Body of pancreas (tissue), 4 donors: ENCODE measurements around the gene PKP4.

Source experiments
- POLR2A ChIP-seq, 3 donors: fragments of 450-650 bp; IDR thresholded peaks; one replicate each; pipeline ENCODE4 v1.6.1; 2016; ENCODE audit warnings: antibody characterized with exemption in 3 of 3, mild to moderate bottlenecking in 2 of 3
- TF ChIP-seq, protein P1 (sequence below), 7 experiments: fragments of 450-650 bp in 4 of 7; fragments of 200-600 bp in 3 of 7; sonication (generic) in 3 of 7; IDR thresholded peaks; one replicate each; pipeline ENCODE4 v1.5.1; 2016 to 2019; ENCODE audit warnings: antibody characterized with exemption in 7 of 7

DNA sequence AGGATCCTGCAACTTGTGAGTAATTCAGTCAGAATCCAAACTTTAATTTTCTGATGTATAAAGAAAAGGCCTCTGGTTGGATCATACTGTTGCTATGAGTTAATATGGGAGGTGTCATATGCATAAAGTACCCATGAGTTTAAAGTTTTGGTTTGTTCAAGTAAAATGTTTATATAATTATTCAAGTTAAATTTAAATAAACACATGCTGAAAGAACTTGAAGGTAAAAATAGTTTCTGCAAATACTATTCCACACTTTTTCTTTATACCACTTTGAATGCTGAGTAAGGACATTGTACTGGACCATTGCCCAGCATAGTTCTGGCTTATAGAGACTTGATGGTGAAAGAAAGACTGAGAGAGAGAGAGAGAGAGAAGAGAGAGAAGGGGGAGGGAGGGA, 30.7 kb downstream of the PKP4 start:
- TF ChIP-seq, protein P1, sequence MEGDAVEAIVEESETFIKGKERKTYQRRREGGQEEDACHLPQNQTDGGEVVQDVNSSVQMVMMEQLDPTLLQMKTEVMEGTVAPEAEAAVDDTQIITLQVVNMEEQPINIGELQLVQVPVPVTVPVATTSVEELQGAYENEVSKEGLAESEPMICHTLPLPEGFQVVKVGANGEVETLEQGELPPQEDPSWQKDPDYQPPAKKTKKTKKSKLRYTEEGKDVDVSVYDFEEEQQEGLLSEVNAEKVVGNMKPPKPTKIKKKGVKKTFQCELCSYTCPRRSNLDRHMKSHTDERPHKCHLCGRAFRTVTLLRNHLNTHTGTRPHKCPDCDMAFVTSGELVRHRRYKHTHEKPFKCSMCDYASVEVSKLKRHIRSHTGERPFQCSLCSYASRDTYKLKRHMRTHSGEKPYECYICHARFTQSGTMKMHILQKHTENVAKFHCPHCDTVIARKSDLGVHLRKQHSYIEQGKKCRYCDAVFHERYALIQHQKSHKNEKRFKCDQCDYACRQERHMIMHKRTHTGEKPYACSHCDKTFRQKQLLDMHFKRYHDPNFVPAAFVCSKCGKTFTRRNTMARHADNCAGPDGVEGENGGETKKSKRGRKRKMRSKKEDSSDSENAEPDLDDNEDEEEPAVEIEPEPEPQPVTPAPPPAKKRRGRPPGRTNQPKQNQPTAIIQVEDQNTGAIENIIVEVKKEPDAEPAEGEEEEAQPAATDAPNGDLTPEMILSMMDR (IDR thresholded peaks at IDR 0.05), result no peak
- no peak for TF ChIP-seq POLR2A (IDR thresholded peaks at IDR 0.05)
